ENCODE results near the gene PDSS2. TPM values are rescaled to one million over a fixed set of nuclear protein-coding genes. Genes with fewer than 3 reads are reported as not detected.
A peak's percentile ranks its signal among the peaks of the same experiment; 100 is the strongest.

The PDSS2 gene
- total and polyA plus RNA-seq, 9 of the 15 experiments (the other 6 are each of a cell fraction or from before 2014, with no cell fraction given) = 5.8 to 21.1 (median 12.0) TPM

- peak; percentile 97 for TF ChIP-seq ZFX (CRISPR knock-in tag; IDR thresholded peaks at IDR 0.05)
- TF ChIP-seq, protein P1, sequence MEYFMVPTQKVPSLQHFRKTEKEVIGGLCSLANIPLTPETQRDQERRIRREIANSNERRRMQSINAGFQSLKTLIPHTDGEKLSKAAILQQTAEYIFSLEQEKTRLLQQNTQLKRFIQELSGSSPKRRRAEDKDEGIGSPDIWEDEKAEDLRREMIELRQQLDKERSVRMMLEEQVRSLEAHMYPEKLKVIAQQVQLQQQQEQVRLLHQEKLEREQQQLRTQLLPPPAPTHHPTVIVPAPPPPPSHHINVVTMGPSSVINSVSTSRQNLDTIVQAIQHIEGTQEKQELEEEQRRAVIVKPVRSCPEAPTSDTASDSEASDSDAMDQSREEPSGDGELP (CRISPR knock-in tag; IDR thresholded peaks at IDR 0.05; ENCODE audit: borderline replicate concordance) = peak; percentile 70; the same call in 1 of the 2 replicates
- peak; percentile 48; the same call in 1 of the 2 replicates for TF ChIP-seq SMAD4 (CRISPR knock-in tag; conservative IDR thresholded peaks at IDR 0.05)
- TF ChIP-seq SNRNP70 (optimal IDR thresholded peaks at IDR 0.05; ENCODE audit: low read depth, low read length) = no peak
- no peak for TF ChIP-seq EZH2 (IDR thresholded peaks at IDR 0.05; ENCODE audit: borderline replicate concordance, low read depth, low read length)
- TF ChIP-seq OTX1 (CRISPR knock-in tag; IDR thresholded peaks at IDR 0.05) = no peak
- TF ChIP-seq GATAD2A (IDR thresholded peaks at IDR 0.05) = 0 out of 2 replicates have a peak, but pooled peaks have one; percentile 65
- TF ChIP-seq PHB2 (IDR thresholded peaks at IDR 0.05; ENCODE audit: low read depth) = 0 out of 2 replicates have a peak, but pooled peaks have one; percentile 11
- TF ChIP-seq, protein P2, sequence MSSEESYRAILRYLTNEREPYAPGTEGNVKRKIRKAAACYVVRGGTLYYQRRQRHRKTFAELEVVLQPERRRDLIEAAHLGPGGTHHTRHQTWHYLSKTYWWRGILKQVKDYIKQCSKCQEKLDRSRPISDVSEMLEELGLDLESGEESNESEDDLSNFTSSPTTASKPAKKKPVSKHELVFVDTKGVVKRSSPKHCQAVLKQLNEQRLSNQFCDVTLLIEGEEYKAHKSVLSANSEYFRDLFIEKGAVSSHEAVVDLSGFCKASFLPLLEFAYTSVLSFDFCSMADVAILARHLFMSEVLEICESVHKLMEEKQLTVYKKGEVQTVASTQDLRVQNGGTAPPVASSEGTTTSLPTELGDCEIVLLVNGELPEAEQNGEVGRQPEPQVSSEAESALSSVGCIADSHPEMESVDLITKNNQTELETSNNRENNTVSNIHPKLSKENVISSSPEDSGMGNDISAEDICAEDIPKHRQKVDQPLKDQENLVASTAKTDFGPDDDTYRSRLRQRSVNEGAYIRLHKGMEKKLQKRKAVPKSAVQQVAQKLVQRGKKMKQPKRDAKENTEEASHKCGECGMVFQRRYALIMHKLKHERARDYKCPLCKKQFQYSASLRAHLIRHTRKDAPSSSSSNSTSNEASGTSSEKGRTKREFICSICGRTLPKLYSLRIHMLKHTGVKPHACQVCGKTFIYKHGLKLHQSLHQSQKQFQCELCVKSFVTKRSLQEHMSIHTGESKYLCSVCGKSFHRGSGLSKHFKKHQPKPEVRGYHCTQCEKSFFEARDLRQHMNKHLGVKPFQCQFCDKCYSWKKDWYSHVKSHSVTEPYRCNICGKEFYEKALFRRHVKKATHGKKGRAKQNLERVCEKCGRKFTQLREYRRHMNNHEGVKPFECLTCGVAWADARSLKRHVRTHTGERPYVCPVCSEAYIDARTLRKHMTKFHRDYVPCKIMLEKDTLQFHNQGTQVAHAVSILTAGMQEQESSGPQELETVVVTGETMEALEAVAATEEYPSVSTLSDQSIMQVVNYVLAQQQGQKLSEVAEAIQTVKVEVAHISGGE (CRISPR knock-in tag; IDR thresholded peaks at IDR 0.05) = peak in 1 of 3 experiments; percentile 59; a peak in 1 of 6 replicates
- TF ChIP-seq TEAD4 (IDR thresholded peaks at IDR 0.05; ENCODE audit: low read length) = peak; percentile 86
- TF ChIP-seq TEAD4 (CRISPR knock-in tag; IDR thresholded peaks at IDR 0.05; ENCODE audit: borderline replicate concordance) = peak; percentile 44; the same call in 1 of the 2 replicates
- TF ChIP-seq PHF20 (IDR thresholded peaks at IDR 0.05; ENCODE audit: partially characterized antibody) = peak; percentile 67
- peak; percentile 60; the same call in 1 of the 2 replicates for TF ChIP-seq CTBP1 (IDR thresholded peaks at IDR 0.05; ENCODE audit: borderline replicate concordance)
- TF ChIP-seq NCOA6 (IDR thresholded peaks at IDR 0.05) = no peak
- TF ChIP-seq ZNF395 (CRISPR knock-in tag; IDR thresholded peaks at IDR 0.05) = 0 out of 2 replicates have a peak, but pooled peaks have one; percentile 15
- TF ChIP-seq, protein P3, sequence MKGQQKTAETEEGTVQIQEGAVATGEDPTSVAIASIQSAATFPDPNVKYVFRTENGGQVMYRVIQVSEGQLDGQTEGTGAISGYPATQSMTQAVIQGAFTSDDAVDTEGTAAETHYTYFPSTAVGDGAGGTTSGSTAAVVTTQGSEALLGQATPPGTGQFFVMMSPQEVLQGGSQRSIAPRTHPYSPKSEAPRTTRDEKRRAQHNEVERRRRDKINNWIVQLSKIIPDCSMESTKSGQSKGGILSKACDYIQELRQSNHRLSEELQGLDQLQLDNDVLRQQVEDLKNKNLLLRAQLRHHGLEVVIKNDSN (CRISPR knock-in tag; IDR thresholded peaks at IDR 0.05) = peak; percentile 36; the same call in 1 of the 2 replicates
Measured at GRCh38 chr6:107459283-107460082, at the start of gene PDSS2 (continued).
